Brain microvascular endothelial cell (primary cell): ENCODE results near the gene DYNLRB1.

Source experiments
- DNase-seq: peaks from one replicate; pipeline ENCODE4 v3.0.0-alpha.2; 2020
- H3K27ac ChIP-seq: fragments of 250-450 bp; sonication (Bioruptor Pico); 2 replicates; pipeline ENCODE4 v1.5.1; 2020; ENCODE audit warnings: mild to moderate bottlenecking, moderate library complexity
- H3K27me3 ChIP-seq: fragments of 250-450 bp; sonication (Bioruptor Pico); replicated peaks from 2 replicates; pipeline ENCODE4 v1.5.1; 2020; ENCODE audit warnings: mild to moderate bottlenecking
- H3K36me3 ChIP-seq: fragments of 250-450 bp; sonication (Bioruptor Pico); replicated peaks from 2 replicates; pipeline ENCODE4 v1.5.1; 2020; ENCODE audit warnings: mild to moderate bottlenecking
- H3K4me3 ChIP-seq: 2 replicates; pipeline ENCODE4 v1.5.1; 2011; ENCODE audit warnings: low read depth, mild to moderate bottlenecking, control low read depth, low read length, moderate library complexity
- in situ Hi-C: cut with HindIII; loops from 2 replicates; pipeline ENCODE4 v1.10.0; 2017; ENCODE audit warnings: low sequenced_read_pairs, low pct_ligation_motif_present
- TF ChIP-seq, protein P1 (sequence below): IDR thresholded peaks from 2 replicates; pipeline ENCODE4 v1.5.1; 2011; ENCODE audit warnings: low read depth, mild to moderate bottlenecking, moderate library complexity, low read length, control low read depth, inconsistent platforms; ENCODE audit errors: missing control alignments

The DYNLRB1 gene

DNA sequence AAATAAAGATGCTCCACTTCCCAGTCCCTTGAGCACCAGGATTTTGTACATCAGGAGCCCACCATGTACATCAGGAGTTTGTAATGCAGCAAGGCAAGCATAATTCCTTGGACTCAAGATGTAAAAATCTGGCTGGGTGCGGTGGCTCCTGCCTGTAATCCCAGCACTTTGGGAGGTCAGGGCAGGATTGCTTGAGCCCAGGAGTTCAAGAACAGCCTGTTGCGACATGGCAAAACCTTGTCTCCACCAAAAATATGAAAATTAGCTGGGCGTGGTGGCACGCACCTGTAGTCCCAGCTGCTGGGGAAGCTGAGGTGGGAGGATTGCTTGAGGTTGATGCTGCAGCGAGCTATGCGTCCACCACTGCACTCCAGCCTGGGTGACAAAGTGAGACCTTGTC is 26.2 kb downstream of the DYNLRB1 start:
- in situ Hi-C loops = no loop called here
- DNase-seq = no peak
- no peaks in the 10 kb centered on the region for H3K27me3 ChIP-seq
- TF ChIP-seq, protein P1, sequence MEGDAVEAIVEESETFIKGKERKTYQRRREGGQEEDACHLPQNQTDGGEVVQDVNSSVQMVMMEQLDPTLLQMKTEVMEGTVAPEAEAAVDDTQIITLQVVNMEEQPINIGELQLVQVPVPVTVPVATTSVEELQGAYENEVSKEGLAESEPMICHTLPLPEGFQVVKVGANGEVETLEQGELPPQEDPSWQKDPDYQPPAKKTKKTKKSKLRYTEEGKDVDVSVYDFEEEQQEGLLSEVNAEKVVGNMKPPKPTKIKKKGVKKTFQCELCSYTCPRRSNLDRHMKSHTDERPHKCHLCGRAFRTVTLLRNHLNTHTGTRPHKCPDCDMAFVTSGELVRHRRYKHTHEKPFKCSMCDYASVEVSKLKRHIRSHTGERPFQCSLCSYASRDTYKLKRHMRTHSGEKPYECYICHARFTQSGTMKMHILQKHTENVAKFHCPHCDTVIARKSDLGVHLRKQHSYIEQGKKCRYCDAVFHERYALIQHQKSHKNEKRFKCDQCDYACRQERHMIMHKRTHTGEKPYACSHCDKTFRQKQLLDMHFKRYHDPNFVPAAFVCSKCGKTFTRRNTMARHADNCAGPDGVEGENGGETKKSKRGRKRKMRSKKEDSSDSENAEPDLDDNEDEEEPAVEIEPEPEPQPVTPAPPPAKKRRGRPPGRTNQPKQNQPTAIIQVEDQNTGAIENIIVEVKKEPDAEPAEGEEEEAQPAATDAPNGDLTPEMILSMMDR = no peak
- H3K36me3 ChIP-seq = peaks cover 42% of the 10 kb centered on the region
- H3K4me3 ChIP-seq = no peak overlapping the region
- H3K27ac ChIP-seq = no peak overlapping the region

DNA sequence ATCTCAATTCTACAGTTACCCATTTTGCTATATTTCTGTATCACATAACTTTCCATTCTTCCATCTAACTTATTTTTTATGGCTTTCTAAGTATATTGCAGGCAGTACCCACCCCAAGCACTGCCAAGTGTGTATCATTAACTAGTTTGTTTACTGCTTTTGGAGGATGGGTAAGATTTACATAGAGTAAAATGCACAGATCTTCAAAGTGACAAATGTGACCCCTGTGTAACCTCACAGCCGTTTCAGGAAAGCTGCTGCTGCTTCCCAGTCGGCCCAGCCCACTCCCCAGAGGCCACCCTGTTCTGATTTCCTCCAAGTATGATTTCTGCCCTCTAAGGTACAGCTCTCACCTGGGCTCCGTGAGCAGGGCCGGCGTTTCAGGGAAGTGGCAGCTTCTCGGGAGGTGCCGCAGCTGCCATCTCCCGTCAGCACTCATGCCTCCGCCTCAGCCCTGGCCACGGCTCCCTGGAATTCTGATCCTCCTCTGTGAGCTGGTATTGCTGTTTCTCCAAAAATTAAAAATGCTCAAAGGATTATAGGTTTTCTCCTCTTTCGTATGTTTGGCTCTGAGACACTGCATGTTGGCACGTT is 27.3 kb downstream of the DYNLRB1 start:
- Histone ChIP-seq H3K27ac (no peak overlapping the region), H3K4me3 (no peak overlapping the region), H3K27me3 (no peaks in the 10 kb centered on the region), H3K36me3 (peaks cover 35% of the 10 kb centered on the region)
- no peak for DNase-seq
- TF ChIP-seq, protein P1 = no peak
- in situ Hi-C loops = no loop called here

DNA sequence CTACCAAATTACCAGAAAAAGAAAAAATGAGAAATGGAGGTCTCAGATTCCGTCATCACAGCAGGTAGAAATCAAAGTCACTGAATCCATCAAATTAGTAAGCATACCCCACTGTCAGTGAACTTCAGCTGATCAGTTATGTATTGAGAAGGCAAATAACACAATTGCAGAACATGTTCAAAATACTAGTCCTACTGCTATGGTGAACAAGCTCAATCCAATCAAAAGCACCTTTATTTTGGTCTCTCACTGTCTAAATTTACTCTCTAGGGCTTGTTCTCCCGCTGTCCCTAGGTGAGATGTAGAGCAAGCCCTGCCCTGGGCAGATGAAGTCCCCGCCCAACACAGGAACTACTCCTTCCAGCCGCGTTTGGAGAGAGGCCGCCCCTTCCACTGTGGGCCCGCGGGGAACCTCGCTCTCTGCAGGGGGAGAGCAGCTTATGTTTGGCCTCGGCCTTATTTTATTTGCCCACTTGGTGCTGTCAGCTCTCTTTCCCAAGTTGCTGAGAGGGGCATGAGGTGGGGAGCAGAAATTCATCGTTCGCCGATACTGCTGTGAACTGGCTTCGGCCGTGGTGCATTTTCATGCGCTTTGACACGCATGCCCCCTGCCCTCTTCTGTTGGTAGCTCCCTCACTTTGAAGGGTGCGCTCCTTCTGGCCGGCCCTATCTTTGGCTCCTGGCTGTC is 28.0 kb downstream of the DYNLRB1 start:
- H3K27ac ChIP-seq = no peak overlapping the region
- no peak for DNase-seq
- no peak overlapping the region for H3K4me3 ChIP-seq
- in situ Hi-C loops = no loop called here
- TF ChIP-seq, protein P1 = no peak
- peaks cover 30% of the 10 kb centered on the region for H3K36me3 ChIP-seq
- no peaks in the 10 kb centered on the region for H3K27me3 ChIP-seq

DNA sequence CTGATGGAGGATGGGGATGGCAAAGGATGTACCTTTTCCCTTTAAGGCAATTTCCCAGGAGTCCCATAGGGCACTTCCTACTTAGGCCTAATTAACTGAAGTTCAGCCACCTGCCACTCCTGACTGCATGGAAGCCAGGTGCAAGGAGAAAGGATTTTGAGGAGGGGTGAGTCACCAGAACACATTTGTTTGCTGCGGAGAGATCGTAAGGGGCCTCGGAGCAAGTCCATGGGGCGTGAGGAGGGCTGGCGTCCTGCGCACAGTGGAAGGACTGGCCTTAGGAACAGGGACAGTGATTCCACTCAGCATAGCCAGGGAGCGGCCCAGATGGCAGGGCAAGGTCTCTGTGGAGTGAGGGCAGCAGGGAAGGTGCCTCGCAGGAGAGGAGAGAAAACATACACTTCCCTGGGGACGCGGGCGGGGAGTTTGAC is 30.5 kb downstream of the DYNLRB1 start:
- Histone ChIP-seq H3K27ac (no peak overlapping the region), H3K36me3 (peaks cover 6% of the 10 kb centered on the region), H3K27me3 (no peaks in the 10 kb centered on the region), H3K4me3 (no peak overlapping the region)
- DNase-seq = no peak
- TF ChIP-seq, protein P1 = no peak
- in situ Hi-C loops = no loop called here

DNA sequence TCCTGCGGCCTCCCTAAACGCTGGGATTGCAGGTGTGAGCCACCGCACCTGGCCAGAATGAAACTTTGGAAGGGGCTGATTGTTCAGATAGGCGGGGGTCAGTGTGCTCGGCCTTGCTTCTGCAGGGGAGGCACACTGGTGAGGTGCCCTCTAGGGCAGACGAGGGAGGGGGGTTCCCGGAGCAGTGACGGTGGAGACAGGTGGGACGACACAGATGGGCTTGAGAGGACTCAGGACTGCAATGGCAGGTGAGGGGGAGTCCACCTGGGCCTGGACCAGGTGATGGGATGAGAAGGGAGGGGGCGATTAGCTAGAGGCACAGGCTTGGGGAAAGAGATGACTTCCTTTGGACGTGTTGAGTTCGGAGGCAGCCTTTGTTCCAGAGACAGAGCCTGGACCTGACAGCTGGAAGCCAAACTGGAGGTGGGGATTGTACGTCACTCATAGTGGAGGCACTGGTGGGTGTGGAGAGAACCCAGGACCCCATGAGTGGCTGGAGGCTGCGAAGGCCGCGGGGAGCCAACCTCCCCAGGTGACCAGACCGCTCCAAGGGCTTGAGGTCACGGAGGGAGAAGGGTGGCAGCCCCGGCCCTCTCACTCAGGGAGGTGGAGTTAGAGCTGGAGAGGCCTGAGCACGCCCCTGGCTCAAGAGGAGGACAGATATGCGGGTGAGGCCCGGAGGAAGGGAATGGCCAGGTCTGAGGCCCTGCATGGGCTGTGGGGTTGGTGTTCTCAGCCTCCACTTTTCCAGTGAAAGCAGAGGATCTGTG is 31.8 kb downstream of the DYNLRB1 start:
- TF ChIP-seq, protein P1 = no peak
- H3K36me3 ChIP-seq = no peaks in the 10 kb centered on the region
- H3K27ac ChIP-seq = no peak overlapping the region
- no peak overlapping the region for H3K4me3 ChIP-seq
- in situ Hi-C loops = no loop called here
- DNase-seq = no peak
- H3K27me3 ChIP-seq = no peaks in the 10 kb centered on the region
